Stomach (tissue), 9 donors: Measurements from ENCODE around the gene REP15. TPM values are rescaled to one million over a fixed set of nuclear protein-coding genes. Genes with fewer than 3 reads are reported as not detected.

Experiments used
- DNase-seq, 2 donors: peaks; one replicate each; pipeline versions ENCODE4 v3.0.0 to v3.0.0-alpha.2; 2013 to 2019
- H3K27ac ChIP-seq, 5 donors: fragments of 200-600 bp in 4 of 5; sonication (generic) in 4 of 5; one replicate each; pipeline ENCODE4 v1.5.1; 2013 to 2019; ENCODE audit warnings: mild to moderate bottlenecking in 1 of 5, moderate library complexity in 1 of 5
- H3K27me3 ChIP-seq, 3 donors: fragments of 200-600 bp; sonication (generic); one replicate each; pipeline ENCODE4 v1.5.1; 2017 to 2019; ENCODE audit warnings: mixed run types in 1 of 3
- H3K36me3 ChIP-seq, 4 donors: fragments of 200-600 bp; sonication (generic); 1 replicate in 3 of 4; 2 replicates in 1 of 4; pipeline ENCODE4 v1.5.1; 2016 to 2019
- H3K4me1 ChIP-seq, 4 donors: fragments of 200-600 bp; sonication (generic); one replicate each; pipeline ENCODE4 v1.5.1; 2016 to 2019
- H3K4me3 ChIP-seq, 4 donors: fragments of 200-600 bp; sonication (generic) in 3 of 4; one replicate each; pipeline ENCODE4 v1.5.1; 2016 to 2019; ENCODE audit warnings: mild to moderate bottlenecking in 1 of 4
- H3K9me3 ChIP-seq, 4 donors: fragments of 200-600 bp; sonication (generic); one replicate each; pipeline ENCODE4 v1.5.1; 2016 to 2019
- CTCF ChIP-seq, 7 experiments: fragments of 450-650 bp in 4 of 7; fragments of 200-600 bp in 3 of 7; sonication (generic) in 3 of 7; IDR thresholded peaks; one replicate each; pipeline ENCODE4 v1.5.1; 2016 to 2019; ENCODE audit warnings: antibody characterized with exemption in 7 of 7, control low read depth in 2 of 7, mild to moderate bottlenecking in 1 of 7
- EP300 ChIP-seq: sonication (generic); formaldehyde crosslinking; IDR thresholded peaks from one replicate; pipeline ENCODE4 v1.6.1; 2017; ENCODE audit warnings: antibody characterized with exemption
- POLR2A ChIP-seq, 4 donors: fragments of 450-650 bp; IDR thresholded peaks; one replicate each; pipeline ENCODE4 v1.6.1; 2016; ENCODE audit warnings: antibody characterized with exemption in 4 of 4, control low read depth in 2 of 4, mild to moderate bottlenecking in 1 of 4, moderate library complexity in 1 of 4
- POLR2AphosphoS5 ChIP-seq, 3 donors: sonication (generic); formaldehyde crosslinking; IDR thresholded peaks; one replicate each; pipeline ENCODE4 v1.6.1; 2016; ENCODE audit warnings: antibody characterized with exemption in 3 of 3
- WGBS, 5 donors: extraction: QIAGEN DNeasy Blood & Tissue Kit in 3 of 5; methylation state at CpG; one replicate each; pipeline versions ENCODE4 v1.1.5 to v1.1.7; 2013 to 2018; 5-methylcytosine and 5-hydroxymethylcytosine counted together
- intact Hi-C: fragments of 100-400 bp; cut with DNase I; formaldehyde crosslinking; loops from one replicate; pipeline ENCODE4 v1.15.1; 2023; ENCODE audit warnings: low total_unique reads
- polyA plus RNA-seq, 3 donors: library from polyadenylated mRNA; stranded (reverse); fragments of 200-250 nt; gene quantifications; one replicate each; pipeline ENCODE4 v1.2.3, GENCODE V29; 2013
- total RNA-seq, 5 donors: library from RNA; depleted of rRNA; stranded (reverse); fragments of >200 nt; gene quantifications; one replicate each; pipeline versions ENCODE4 v1.1.0 to v1.2.3, GENCODE V29; 2014 to 2016
- donor health status: healthy with polysubstance abuse.
- donor health status: Bipolar disorder and iron deficiency.
- donor health status: healthy.

REP15 gene
- total and polyA plus RNA-seq, 8 donors, result 3.0 to 115 (median 10.5) TPM

GRCh38 chr12:27672643-27673042 is 23.6 kb upstream of the REP15 start:
- TF ChIP-seq CTCF (IDR thresholded peaks at IDR 0.05) (no peak), POLR2A (IDR thresholded peaks at IDR 0.05) (no peak), POLR2AphosphoS5 (IDR thresholded peaks at IDR 0.05) (no peak), EP300 (no peak)
- Histone ChIP-seq H3K9me3 (no peaks in the 10 kb centered on the region), H3K27ac (peak overlapping the region in 1 of 5 donors; percentile 33), H3K27me3 (no peaks in the 10 kb centered on the region), H3K4me3 (no peak overlapping the region), H3K4me1 (peaks cover 0 to 15% (median 7%) of the 10 kb centered on the region in 4 donors), H3K36me3 (peaks cover 12 to 56% (median 38%) of the 10 kb centered on the region in 4 donors)
- intact Hi-C loops, result no loop called here
- 67 to 85% (median 77%) methylated on average over 1 of the region's 1 CpG for WGBS, 5 donors
- no peak for DNase-seq

DNA sequence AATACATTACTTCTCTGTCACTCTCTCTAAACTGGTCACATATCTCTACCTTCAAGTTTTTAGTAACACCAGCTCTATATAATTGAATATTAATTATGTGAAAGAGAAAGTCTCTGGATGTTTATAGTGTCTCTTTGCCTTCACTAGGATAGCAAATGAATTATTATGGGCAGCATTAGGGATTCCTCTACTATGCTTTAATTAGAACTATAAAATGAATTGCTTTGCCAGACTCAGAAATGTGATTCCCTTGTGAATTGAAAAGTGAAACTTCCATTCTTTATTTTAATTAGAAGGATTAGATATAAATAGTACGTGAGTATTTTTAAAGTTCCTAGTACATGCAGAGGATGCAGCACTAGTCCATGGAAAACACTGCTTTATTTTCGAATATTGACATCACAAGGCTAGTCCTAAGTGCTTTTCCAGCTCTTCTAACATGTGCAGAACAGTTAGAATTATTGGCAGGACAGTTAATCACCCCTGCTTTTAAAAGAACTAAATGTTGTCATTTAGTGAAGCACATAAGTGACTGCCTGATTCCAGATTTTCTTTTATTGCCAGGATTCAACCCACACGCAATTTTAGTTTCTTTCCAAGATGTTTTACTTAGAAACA is 23.0 kb upstream of the REP15 start:
- Histone ChIP-seq H3K27me3 (no peaks in the 10 kb centered on the region), H3K4me3 (no peak overlapping the region), H3K9me3 (no peaks in the 10 kb centered on the region), H3K4me1 (peaks cover 0 to 15% (median 7%) of the 10 kb centered on the region in 4 donors), H3K36me3 (peaks cover 12 to 55% (median 35%) of the 10 kb centered on the region in 4 donors), H3K27ac (peak overlapping the region in 2 of 5 donors; percentile 12 to 33)
- no peak for DNase-seq
- WGBS, 5 donors, result 52 to 68% (median 60%) methylated on average over 3 of the region's 3 CpGs
- TF ChIP-seq EP300 (no peak), POLR2A (IDR thresholded peaks at IDR 0.05) (no peak), CTCF (IDR thresholded peaks at IDR 0.05) (no peak), POLR2AphosphoS5 (IDR thresholded peaks at IDR 0.05) (no peak)
- intact Hi-C loops, result no loop called here

DNA sequence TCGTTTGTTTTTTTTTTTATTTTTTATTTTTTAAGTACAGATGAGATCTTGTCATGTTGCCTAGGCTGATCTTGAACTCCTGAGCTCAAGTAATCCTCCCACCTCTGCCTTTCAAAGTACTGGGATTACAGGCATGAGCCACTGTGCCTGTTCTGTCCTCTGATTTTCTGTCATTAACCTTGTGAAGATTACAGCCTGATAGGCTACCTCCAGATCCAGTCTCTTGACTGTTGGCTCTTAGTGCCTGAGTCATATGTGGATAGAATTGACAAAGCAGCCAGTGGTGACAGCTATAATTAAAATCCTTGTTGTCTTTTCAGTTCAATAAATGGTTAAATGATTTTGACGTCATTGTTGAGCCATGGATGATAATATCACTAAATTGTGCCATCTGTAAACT is 21.3 kb upstream of the REP15 start:
- H3K27me3 ChIP-seq, result no peaks in the 10 kb centered on the region
- H3K9me3 ChIP-seq, result no peaks in the 10 kb centered on the region
- TF ChIP-seq POLR2A (IDR thresholded peaks at IDR 0.05) (no peak), CTCF (IDR thresholded peaks at IDR 0.05) (no peak), POLR2AphosphoS5 (IDR thresholded peaks at IDR 0.05) (no peak), EP300 (no peak)
- peaks cover 15 to 48% (median 41%) of the 10 kb centered on the region in 4 donors for H3K36me3 ChIP-seq
- DNase-seq, result no peak
- no peak overlapping the region for H3K27ac ChIP-seq
- intact Hi-C loops, result no loop called here
- peaks cover 0 to 15% (median 7%) of the 10 kb centered on the region in 4 donors for H3K4me1 ChIP-seq
- H3K4me3 ChIP-seq, result no peak overlapping the region
- 72 to 81% (median 75%) methylated on average over 2 of the region's 2 CpGs for WGBS, 5 donors

GRCh38 chr12:27680619-27681018 is 15.6 kb upstream of the REP15 start:
- Histone ChIP-seq H3K36me3 (peaks cover 25 to 84% (median 77%) of the 10 kb centered on the region in 4 donors), H3K9me3 (no peaks in the 10 kb centered on the region), H3K27ac (peak overlapping the region in 2 of 5 donors; percentile 45 to 63), H3K27me3 (no peaks in the 10 kb centered on the region), H3K4me1 (no peaks in the 10 kb centered on the region), H3K4me3 (no peak overlapping the region)
- TF ChIP-seq POLR2AphosphoS5 (IDR thresholded peaks at IDR 0.05) (peak in 1 of 3 donors; percentile 22), EP300 (no peak)
- DNase-seq, result no peak
- intact Hi-C loops, result no loop called here

DNA sequence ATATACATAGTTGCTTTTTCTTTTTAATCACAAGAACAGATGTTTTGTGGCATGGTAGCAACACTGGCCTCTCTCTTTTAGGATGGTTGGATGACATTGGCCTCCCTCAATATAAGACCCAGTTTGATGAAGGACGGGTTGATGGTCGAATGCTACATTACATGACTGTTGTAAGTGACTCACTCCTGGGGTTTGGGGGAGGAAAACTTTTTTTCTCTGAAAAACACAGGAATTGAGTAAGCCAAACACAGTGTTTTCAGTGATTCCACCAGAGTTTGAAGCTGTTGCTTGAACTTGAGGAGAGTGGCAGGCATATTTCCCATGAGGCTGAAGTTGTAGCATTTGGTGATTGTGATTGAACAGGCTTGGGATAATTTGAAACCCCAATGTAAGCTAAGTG is 13.7 kb upstream of the REP15 start:
- no peaks in the 10 kb centered on the region for H3K9me3 ChIP-seq
- TF ChIP-seq CTCF (IDR thresholded peaks at IDR 0.05), result no peak
- no peak for TF ChIP-seq EP300
- no peak for TF ChIP-seq POLR2AphosphoS5 (IDR thresholded peaks at IDR 0.05)
- TF ChIP-seq POLR2A (IDR thresholded peaks at IDR 0.05), result no peak
- DNase-seq, result no peak
- peaks cover 0 to 4% (median 2%) of the 10 kb centered on the region in 4 donors for H3K4me1 ChIP-seq
- no peaks in the 10 kb centered on the region for H3K27me3 ChIP-seq
- H3K27ac ChIP-seq, result peak overlapping the region in 1 of 5 donors; percentile 45
- H3K36me3 ChIP-seq, result peaks cover 21 to 76% (median 70%) of the 10 kb centered on the region in 4 donors
- 88 to 98% (median 93%) methylated on average over 2 of the region's 2 CpGs for WGBS, 5 donors
- no peak overlapping the region for H3K4me3 ChIP-seq
- intact Hi-C loops, result no loop called here
